HUDEP-2 (cell line): Measurements from ENCODE around the gene LPAR5.
"Not testable (repeated sequence)": the region's sequence is repeated elsewhere in the genome, so short reads cannot be mapped to it uniquely, and the experiment has no call there.

Source experiments
- DNase-seq, 76 experiments: peaks; one replicate each; lab custom pipeline; 2025; ENCODE audit not compliant: unreplicated experiment in 76 of 76; lab: John Stamatoyannopoulos, UW

LPAR5 gene

DNA sequence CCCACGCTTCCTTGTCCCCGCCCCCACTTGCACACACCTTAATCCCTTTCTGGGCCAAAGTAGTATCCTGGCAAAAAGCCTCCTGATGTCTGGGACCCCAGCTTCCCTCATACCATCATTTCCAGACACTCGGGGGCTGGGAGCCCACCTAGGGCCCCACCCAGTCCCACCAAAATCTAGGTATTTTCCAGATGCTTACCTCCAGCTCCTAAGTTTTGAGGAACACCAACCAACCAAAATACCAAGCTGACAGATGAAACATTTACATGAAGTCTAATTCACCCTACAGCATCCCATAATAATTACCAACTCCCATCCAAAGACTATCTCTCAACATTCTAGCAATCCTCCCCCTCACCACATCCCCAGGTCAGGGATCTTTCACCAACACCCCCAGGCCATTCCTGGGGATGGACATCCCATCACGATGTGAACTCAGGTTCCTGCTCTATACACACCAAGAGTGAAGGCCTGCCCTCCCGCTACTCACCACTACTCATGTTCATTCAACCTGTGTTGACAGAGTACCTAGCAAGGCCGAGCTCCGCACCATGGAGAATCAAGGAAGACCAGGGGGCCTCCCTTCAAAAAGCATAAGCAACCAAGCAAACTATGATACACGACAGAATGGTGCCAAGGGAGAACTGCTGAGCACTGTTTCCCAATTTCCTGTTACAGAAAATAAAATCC lies 27.0 kb downstream of the LPAR5 start:
- no peak for DNase-seq

- peak in 73 of 76 experiments; percentile 28 to 91 (median 69) for DNase-seq
Observed at GRCh38 chr12:6607751-6608591, 27.8 kb downstream of the LPAR5 start.

GRCh38 chr12:6606331-6607131 lies 29.2 kb downstream of the LPAR5 start:
- peak in 30 of 76 experiments; percentile 3 to 50 (median 24) for DNase-seq

- DNase-seq = peak in 58 of 76 experiments; percentile 10 to 72 (median 34)
Observed at GRCh38 chr12:6605421-6606330, 30.1 kb downstream of the LPAR5 start.

GRCh38 chr12:6604259-6605029 lies 31.3 kb downstream of the LPAR5 start:
- peak in 3 of 76 experiments; percentile 7 to 34 (median 21) for DNase-seq

- peak in 3 of 76 experiments; percentile 4 to 9 (median 6) for DNase-seq
Observed at GRCh38 chr12:6603095-6603567, 32.6 kb downstream of the LPAR5 start.

DNA sequence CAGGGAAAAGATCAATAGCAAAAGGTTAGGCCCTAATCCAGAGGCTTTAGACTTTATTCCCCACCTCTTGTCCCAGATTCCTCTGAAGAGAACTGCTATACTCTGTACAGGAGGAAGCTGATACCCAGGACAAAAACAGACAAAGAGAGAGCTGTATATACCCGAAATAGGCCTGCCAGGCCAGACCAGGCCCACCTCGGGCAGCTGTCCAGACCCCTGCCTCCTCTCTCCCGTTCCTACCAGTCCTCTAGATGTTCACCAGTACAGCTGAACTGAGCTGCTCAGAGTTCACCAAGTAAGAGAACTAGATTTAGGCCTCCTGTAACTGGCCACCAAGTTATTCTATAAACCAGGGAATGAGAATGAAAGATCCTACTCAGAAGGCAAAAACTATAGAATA lies 33.2 kb downstream of the LPAR5 start:
- DNase-seq = no peak

GRCh38 chr12:6595673-6596072 lies 40.1 kb downstream of the LPAR5 start:
- DNase-seq = not testable (repeated sequence)

- DNase-seq = no peak
Observed at GRCh38 chr12:6592087-6592486, 43.7 kb downstream of the LPAR5 start.

DNA sequence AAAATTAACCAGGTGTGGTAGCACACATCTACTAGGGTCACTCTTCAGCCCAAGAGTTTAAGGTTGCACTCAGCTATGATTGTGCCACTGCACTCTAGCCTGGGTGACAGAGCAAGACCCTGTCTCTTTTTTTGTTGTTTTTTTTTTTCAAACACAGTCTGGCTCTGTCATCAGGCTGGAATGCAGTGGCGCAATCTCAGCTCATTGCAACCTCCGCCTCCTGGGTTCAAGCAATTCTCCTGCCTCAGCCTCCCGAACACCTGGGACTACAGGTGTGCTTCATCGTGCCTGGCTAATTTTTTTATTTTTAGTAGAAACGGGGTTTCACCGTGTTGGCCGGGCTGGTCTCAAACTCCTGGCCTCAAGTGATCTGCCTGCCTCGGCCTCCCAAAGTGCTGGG lies 49.2 kb downstream of the LPAR5 start:
- not testable (repeated sequence) for DNase-seq

- no peak for DNase-seq
Observed at GRCh38 chr12:6584293-6584692, 51.5 kb downstream of the LPAR5 start.

DNA sequence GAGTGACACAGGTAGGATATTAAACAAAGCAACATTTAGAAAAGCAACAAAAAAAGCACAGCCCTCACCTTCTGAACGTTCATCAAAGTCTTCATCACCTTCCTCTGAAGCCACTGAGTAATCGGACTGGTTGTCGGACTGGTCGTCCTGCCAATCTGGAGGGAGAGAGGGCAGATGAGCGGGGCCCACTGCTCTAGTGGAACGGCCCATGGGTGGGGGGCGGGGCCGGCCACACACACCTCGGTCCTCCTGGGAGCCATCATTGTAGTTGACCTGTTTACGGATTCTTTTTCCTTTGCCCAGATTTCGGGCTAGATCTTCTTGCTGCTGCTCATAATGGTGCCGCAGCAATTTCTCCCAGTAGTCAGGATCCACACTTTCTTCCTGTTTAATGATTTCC lies 52.8 kb downstream of the LPAR5 start:
- no peak for DNase-seq

- no peak for DNase-seq
Observed at GRCh38 chr12:6582196-6582595, 53.6 kb downstream of the LPAR5 start.

DNA sequence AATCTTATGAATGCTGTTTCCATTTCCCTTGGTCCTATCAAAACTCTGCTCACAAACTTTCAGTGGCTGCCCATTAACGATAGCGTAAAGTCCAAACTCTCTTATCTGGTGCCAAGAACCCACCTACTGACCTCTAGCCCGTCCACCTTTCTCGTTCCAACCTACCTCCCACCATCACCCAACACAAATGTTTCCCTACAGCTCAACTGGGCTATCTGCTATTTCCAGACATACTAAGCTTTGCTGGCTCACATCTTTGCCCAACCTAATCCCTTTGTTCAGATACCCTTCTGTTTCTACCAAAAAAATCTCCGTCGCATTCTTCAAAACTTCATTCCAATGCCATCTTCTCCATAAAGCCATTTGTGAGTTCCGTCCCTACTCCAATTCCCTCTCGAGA lies 60.1 kb downstream of the LPAR5 start:
- DNase-seq = no peak

DNA sequence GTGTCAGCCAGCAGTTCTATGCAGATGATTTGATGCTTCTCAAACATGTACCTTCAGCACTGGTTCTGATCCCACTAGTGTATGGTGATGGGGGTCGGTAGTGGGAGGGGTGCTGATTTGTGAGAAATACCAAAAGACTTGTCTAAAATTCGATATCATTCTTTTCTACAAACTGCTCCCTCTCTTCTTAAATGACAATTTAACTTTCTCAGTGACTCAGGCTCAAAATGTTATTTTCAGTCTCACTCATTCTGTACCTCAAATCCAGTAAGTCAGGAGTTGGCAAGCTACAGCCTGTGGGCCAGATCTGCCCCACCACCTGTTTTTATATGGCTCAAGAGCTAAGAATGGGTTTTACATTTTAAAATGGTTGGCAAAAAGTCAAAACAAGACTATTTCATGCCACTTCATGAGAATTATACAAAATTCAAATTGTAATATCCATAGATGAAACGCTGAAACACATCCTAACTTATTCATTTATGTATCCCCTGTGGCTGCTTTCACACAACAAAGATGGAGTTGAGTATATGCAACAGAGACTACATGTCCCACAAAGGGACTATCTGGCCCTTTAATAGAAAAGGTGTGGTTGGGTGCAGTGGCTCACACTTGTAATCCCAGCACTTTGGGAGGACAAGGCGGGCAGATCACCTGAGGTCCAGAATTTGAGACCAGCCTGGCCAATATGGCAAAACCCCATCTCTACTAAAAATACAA lies 61.0 kb downstream of the LPAR5 start:
- no peak for DNase-seq

GRCh38 chr12:6573001-6573400 lies 62.8 kb downstream of the LPAR5 start:
- DNase-seq = no peak

GRCh38 chr12:6570264-6570887 lies 65.4 kb downstream of the LPAR5 start:
- DNase-seq = peak in 43 of 76 experiments; percentile 3 to 60 (median 24)

DNA sequence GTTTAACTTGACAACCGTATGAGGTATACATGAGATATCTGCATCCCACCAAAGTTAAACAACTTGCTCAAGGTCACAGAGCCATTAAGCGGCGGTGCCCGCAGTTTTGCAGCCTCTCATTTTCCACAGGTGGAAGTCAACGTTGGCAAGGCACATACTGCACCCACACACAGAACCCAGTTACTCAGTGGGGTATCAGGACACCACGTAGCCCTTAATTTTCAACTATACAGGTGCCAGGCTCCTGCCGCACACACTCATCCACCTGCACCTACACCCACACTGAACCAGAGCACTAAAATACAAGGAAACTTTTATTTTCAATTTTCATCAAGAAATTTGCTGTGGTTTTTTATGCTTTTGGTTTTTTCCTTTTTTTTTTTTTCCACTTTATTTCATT lies 66.0 kb downstream of the LPAR5 start:
- no peak for DNase-seq
